AG04450 (cell line): ENCODE measurements around the gene HBM. TPM values are rescaled to one million over a fixed set of nuclear protein-coding genes. Genes with fewer than 3 reads are reported as not detected.

ENCODE experiments used
- CTCF ChIA-PET: fragments of 300-600, 350-600 bp; formaldehyde crosslinking; extraction: SDS; loops from one replicate; lab custom pipeline; 2022; ENCODE audit warnings: antibody characterized with exemption, inconsistent platforms; lab: Charles Lee
- POLR2A ChIA-PET: fragments of 350-600 bp; formaldehyde crosslinking; extraction: SDS; loops from one replicate; lab custom pipeline; 2021; ENCODE audit warnings: antibody characterized with exemption, inconsistent platforms; lab: Yijun Ruan, JAX
- DNase-seq: peaks from one replicate; pipeline ENCODE4 v3.0.0-alpha.2; 2011; ENCODE audit warnings: low read depth, low spot score
- H3K27ac ChIP-seq: one replicate; pipeline ENCODE4 v1.5.1; 2012; ENCODE audit warnings: low read depth, low read length, control low read depth
- H3K27me3 ChIP-seq: one replicate; pipeline ENCODE4 v1.6.0; 2012; ENCODE audit warnings: low read length; ENCODE audit not compliant: control insufficient read depth, insufficient read depth
- H3K4me3 ChIP-seq: 2 replicates; pipeline ENCODE4 v1.5.1; 2011; ENCODE audit warnings: mild to moderate bottlenecking, low read depth, low read length, control low read depth
- H3K9me3 ChIP-seq: 2 replicates; pipeline ENCODE4 v1.5.1; 2012; ENCODE audit warnings: low read length; ENCODE audit not compliant: control insufficient read depth, insufficient read depth
- polyA plus RNA-seq: library from polyadenylated mRNA; depleted of rRNA; stranded (reverse); fragments of >200 nt; gene quantifications from 2 replicates; pipeline ENCODE4 v1.2.3, GENCODE V29; 2011
- TF ChIP-seq, protein P1 (sequence below): IDR thresholded peaks from 2 replicates; pipeline ENCODE4 v1.5.1; 2011; ENCODE audit warnings: low read depth, low read length, control low read depth, inconsistent platforms

Gene HBM
- polyA plus RNA-seq, 1 experiment, result not detected

DNA sequence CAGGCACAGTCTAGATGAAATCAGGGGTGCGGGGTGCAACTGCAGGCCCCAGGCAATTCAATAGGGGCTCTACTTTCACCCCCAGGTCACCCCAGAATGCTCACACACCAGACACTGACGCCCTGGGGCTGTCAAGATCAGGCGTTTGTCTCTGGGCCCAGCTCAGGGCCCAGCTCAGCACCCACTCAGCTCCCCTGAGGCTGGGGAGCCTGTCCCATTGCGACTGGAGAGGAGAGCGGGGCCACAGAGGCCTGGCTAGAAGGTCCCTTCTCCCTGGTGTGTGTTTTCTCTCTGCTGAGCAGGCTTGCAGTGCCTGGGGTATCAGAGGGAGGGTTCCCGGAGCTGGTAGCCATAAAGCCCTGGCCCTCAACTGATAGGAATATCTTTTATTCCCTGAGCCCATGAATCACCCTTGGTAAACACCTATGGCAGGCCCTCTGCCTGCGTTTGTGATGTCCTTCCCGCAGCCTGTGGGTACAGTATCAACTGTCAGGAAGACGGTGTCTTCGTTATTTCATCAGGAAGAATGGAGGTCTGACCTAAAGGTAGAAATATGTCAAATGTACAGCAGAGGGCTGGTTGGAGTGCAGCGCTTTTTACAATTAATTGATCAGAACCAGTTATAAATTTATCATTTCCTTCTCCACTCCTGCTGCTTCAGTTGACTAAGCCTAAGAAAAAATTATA is 12.3 kb downstream of the HBM start:
- Histone ChIP-seq H3K4me3 (no peak overlapping the region), H3K27me3 (peaks cover 44% of the 10 kb centered on the region), H3K9me3 (no peaks in the 10 kb centered on the region), H3K27ac (no peak overlapping the region)
- ChIA-PET POLR2A (no interaction called here), CTCF (interaction anchor here (0.7 to 0.9 kb wide), 2 partner anchors 42 to 71 kb away, joined by 4 to 7 read pairs; no protein-coding TSS in a partner anchor)
- no peak for DNase-seq
- TF ChIP-seq, protein P1, sequence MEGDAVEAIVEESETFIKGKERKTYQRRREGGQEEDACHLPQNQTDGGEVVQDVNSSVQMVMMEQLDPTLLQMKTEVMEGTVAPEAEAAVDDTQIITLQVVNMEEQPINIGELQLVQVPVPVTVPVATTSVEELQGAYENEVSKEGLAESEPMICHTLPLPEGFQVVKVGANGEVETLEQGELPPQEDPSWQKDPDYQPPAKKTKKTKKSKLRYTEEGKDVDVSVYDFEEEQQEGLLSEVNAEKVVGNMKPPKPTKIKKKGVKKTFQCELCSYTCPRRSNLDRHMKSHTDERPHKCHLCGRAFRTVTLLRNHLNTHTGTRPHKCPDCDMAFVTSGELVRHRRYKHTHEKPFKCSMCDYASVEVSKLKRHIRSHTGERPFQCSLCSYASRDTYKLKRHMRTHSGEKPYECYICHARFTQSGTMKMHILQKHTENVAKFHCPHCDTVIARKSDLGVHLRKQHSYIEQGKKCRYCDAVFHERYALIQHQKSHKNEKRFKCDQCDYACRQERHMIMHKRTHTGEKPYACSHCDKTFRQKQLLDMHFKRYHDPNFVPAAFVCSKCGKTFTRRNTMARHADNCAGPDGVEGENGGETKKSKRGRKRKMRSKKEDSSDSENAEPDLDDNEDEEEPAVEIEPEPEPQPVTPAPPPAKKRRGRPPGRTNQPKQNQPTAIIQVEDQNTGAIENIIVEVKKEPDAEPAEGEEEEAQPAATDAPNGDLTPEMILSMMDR, result no peak

DNA sequence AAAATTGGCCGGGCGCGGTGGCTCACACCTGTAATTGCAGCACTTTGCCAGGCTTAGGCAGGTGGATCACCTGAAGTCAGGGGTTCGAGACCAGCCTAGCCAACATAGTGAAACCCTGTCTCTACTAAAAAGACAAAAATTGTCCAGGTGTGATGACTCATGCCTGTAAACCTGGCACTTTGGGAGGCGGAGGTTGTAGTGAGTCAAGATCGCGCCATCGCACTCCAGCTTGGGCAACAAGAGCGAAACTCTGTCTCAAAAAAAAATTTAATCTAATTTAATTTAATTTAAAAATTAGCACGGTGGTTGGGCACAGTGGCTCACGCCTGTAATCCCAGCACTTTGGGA is 12.9 kb downstream of the HBM start:
- H3K27me3 ChIP-seq, result peaks cover 41% of the 10 kb centered on the region
- CTCF ChIA-PET, result interaction anchor here (0.9 kb wide), 1 partner anchor 72 kb away, joined by 4 read pairs; no protein-coding TSS in a partner anchor

DNA sequence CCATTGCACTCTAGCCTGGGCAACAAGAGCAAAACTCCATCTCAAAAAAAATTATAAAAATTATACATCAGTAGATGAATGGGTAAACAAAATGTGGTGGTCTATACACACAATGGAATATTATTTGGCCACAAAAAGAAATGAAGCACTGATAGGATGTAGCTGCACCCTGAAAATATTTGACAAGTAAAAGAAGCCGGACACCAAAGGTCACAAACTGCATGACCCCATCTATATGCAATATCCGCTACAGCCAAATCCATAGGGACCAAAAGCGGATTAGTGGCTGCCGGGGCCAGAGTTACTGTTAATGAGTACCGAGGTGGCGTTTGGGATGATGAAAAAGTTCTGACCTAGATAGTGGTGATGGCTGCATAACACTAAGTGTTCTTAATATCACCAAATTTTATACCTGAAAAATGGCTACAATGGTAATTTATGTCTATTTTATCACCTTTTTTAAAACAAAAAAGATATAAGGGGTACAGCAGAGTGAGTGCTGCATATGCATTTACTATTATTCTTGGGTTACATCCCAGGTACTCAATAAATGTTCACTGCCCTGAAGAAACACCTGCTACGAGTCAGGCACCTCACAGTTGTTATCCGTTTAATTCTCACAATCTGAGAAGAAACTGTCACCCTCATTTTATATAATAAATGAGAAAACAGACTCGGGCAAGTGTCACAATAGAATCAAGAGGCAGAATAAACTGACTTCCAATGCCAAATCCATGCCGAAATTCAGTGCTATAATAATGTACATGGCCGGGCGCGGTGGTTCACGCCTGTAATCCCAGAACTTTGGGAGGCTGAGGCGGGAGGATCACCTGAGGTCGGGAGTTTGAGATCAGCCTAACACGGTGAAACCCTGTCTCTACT is 13.7 kb downstream of the HBM start:
- DNase-seq, result no peak
- ChIA-PET CTCF (interaction anchor here (0.9 to 4.0 kb wide), 5 partner anchors 62 to 114 kb away, joined by 3 to 89 read pairs (median 5); no protein-coding TSS in a partner anchor), POLR2A (no interaction called here)
- TF ChIP-seq, protein P1, result no peak
- Histone ChIP-seq H3K27me3 (peaks cover 38% of the 10 kb centered on the region), H3K27ac (no peak overlapping the region), H3K4me3 (no peak overlapping the region), H3K9me3 (no peaks in the 10 kb centered on the region)

More for the DNA sequence above, 12.9 kb downstream of the HBM start:
- no peak overlapping the region for H3K27ac ChIP-seq
- DNase-seq, result no peak
- POLR2A ChIA-PET, result no interaction called here
- H3K4me3 ChIP-seq, result no peak overlapping the region
- no peaks in the 10 kb centered on the region for H3K9me3 ChIP-seq
- TF ChIP-seq, protein P1, result no peak

DNA sequence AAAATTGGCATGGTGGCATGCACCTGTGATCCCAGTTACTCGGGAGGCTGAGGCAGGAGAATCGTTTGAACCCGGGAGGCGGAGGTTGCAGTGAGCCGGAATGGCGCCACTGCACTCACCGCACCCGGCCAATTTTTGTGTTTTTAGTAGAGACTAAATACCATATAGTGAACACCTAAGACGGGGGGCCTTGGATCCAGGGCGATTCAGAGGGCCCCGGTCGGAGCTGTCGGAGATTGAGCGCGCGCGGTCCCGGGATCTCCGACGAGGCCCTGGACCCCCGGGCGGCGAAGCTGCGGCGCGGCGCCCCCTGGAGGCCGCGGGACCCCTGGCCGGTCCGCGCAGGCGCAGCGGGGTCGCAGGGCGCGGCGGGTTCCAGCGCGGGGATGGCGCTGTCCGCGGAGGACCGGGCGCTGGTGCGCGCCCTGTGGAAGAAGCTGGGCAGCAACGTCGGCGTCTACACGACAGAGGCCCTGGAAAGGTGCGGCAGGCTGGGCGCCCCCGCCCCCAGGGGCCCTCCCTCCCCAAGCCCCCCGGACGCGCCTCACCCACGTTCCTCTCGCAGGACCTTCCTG is 14.4 kb downstream of the HBM start, which contains the start of gene HBQ1:
Gene HBQ1 (plus strand): TSS at position 359 of the 575 bp plus-strand sequence. CDS start 28 bp downstream, at position 387.
- no peak for DNase-seq
- H3K4me3 ChIP-seq, result peak within 1 kb of the TSS; percentile 50
- TF ChIP-seq, protein P1, result peak; percentile 13; the same call in 1 of the 2 replicates
- ChIA-PET CTCF (interaction anchor here (0.5 to 4.0 kb wide), 11 partner anchors 12 to 127 kb away, joined by 3 to 89 read pairs (median 4); partner anchors contain the start of genes POLR3K and SNRNP25), POLR2A (interaction anchor here (1.1 kb wide), 1 partner anchor 73 kb away, joined by 5 read pairs; no protein-coding TSS in a partner anchor)
- H3K27me3 ChIP-seq, result peaks cover 31% of the 10 kb centered on the region
- H3K27ac ChIP-seq, result no peak within 1 kb of the TSS
- no peaks in the 10 kb centered on the region for H3K9me3 ChIP-seq
